HG02759 (cell line): ENCODE results near the gene C1orf210.

Source experiments
- ATAC-seq: cut with Tn5 transposase; IDR thresholded peaks from one replicate; pipeline ENCODE4 v1.9.1; 2021; ENCODE audit warnings: mild to moderate bottlenecking, moderate library complexity; ENCODE audit not compliant: unreplicated experiment

C1orf210 gene

DNA sequence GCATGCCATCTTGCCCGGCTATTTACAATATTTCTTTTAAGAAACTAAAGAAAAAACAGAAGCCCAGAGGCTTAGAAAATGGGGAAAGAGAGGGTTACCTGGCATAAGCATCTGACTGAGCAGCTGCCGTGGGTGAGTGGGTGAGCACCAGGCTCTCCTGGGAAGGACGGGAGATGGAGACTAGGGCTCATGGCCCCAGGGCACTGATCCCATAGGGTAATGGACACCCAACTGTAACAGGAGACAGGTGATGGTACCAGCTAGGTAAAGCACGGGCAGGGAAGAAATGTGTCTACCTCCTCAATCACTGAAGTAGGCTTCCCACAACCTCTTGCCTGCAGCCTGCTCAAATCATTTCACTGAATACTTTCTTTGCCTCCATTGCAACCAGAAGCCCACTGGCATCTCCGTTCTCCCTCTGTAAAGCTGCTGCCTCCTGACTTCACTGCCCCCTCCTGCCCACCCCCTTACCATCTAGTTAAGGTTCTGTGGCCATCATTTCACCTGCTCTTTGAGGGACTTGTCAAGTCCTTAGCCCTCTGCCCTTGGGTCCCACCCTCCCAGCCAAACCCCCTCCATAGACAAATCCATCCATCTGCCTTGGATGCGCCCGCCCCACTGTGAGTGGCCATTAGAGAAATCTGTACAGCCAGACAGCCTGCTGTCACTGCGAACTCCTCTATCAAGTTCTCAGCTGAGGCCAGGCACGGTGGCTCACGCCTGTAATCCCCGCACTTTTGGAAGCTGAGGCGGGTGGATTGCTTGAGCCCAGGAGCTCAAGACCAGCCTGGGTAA lies 9.4 kb downstream of the C1orf210 start:
- no peak for ATAC-seq

DNA sequence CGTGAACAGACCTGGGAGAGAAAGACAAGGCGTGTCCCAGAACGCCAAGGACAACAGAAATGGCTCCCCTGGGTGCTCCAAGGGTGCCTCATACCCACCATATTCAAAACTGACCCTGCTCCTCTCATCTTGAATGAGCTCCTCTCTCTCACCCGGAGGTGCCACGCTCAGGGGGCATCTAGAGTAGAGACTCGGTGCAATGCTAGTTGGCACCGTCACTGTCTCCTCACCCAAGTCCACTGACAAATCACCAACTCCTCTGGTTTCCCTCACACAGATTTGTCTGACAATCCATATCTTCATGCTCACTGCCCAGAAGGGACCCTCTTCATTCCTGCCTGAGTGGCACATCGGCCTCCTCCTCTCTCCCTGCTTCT lies 10.6 kb downstream of the C1orf210 start:
- no peak for ATAC-seq

DNA sequence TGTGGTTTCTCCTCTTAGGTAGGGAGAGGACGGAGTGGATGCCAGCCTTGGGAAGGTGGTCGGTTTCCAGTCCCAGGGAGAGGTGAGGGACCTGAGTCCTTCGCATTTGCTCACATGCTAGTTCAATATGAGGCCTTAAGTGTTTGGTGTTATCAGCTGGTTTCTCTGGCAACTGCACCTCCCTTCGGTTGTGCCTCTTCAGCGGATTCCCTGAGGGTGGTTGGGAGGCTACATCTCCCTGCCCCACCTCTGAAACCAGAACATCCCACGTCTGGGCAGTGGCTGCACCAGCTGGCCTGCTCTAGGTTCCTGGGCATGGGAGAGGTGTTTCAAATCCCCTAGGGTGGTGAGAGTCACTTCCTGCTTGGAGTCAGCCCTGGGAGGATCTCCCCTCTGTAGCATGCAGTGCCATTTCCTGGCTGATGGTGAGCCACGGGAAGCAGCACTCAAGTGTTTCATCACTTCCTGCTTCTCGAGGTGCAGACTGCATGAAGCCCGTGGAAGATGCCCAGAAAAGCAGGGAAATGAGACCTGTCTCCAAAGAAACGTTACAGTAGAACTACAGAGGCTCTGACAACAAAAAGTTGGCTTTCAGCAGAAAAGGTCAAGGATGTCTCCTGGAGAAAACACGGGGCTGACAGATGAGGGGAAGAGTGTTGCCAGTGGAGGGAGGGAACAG lies 11.1 kb downstream of the C1orf210 start:
- no peak for ATAC-seq

GRCh38 chr1:43273708-43274107 lies 11.7 kb downstream of the C1orf210 start:
- ATAC-seq, result no peak

DNA sequence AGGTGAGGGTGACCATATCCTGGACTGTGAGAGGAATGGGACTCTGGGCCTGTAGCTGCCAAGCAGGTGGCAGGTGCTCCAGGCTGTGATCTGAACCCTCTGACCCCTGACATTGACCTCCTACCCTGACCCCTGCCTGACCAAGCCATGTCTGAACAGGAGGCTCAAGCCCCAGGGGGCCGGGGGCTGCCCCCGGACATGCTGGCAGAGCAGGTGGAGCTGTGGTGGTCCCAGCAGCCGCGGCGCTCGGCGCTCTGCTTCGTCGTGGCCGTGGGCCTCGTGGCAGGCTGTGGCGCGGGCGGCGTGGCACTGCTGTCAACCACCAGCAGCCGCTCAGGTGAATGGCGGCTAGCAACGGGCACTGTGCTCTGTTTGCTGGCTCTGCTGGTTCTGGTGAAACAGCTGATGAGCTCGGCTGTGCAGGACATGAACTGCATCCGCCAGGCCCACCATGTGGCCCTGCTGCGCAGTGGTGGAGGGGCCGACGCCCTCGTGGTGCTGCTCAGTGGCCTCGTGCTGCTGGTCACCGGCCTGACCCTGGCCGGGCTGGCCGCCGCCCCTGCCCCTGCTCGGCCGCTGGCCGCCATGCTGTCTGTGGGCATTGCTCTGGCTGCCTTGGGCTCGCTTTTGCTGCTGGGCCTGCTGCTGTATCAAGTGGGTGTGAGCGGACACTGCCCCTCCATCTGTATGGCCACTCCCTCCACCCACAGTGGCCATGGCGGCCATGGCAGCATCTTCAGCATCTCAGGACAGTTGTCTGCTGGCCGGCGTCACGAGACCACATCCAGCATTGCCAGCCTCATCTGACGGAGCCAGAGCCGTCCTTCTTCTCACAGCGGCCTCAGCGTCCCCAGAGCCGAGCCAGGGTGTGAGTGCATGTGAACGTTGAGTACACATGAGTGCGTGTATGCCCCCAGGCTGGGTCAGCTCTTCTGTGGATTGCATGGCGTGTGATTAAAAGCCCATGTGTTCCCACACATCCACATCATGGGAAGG lies 12.5 kb downstream of the C1orf210 start:
- ATAC-seq, result no peak

DNA sequence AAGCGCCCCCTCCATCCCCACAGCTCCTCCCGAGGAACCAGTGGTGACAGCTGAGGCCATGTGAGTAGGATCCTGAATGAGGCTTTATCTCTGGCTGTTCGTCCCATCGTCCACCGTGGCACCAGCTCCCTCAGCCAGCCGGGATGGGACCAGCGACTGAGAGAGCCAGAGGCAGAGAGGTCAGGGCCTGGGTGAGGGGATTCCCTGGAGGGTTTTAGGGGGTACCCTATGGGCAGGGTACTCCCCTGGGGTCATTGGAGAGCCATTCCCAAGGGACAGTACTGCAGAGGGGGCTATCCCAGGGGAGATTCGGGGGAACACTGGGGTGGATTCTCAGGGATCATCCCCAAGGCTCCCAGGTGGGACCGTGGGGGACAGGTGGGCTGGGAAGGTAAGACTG lies 13.2 kb downstream of the C1orf210 start:
- ATAC-seq, result no peak

DNA sequence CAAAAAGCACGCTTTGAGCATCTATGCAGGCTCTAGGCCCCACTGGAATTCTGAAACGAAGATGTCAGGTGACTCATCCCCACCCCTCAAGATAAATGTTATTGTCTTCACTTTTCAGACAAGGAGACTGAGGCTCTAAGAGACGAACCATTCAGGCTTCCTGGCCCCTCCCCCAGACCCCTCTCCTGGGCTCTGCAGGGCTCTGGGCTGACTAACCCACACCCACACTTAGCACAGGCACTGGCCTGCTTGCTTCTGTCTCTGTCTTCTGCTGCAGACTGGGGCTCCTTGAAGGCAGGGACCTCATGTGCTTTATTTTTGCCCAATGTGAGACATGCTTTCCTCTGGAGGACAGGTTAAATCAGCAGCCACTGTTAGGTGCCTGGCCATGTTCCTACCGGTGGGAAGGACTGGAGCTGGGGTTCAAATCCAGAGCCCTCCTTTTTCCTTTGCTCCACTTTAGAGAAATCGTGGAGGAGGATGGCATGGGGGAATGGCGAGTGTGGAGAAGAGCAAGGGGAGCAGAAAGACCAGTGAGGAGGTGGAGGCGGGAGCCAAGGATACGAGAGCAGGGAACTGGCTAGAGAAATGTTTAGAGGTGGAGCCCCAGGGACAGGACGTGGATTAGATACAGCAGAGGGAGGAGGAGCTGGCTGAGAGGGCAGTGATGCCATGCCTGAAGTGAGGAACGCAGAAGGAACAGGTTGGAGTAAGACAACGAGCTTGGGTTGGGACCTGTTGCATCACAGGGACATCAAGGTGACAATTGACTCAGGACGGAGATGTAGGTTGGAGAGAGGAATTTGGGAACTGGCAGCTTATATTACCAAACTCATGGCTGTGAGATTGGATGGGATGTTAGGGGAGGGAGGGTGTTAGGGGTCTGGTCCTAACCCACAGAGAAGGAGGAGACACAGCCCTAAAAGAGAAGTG lies 13.9 kb downstream of the C1orf210 start:
- ATAC-seq, result no peak

- no peak for ATAC-seq
Observed at GRCh38 chr1:43270421-43271095, 14.8 kb downstream of the C1orf210 start.

GRCh38 chr1:43269627-43270375 lies 15.6 kb downstream of the C1orf210 start, which contains the start of gene TMEM125:
Gene TMEM125, plus strand, starts transcription at chr1:43269983. Its CDS starts 2,740 bp downstream, at chr1:43272723.
- no peak for ATAC-seq

DNA sequence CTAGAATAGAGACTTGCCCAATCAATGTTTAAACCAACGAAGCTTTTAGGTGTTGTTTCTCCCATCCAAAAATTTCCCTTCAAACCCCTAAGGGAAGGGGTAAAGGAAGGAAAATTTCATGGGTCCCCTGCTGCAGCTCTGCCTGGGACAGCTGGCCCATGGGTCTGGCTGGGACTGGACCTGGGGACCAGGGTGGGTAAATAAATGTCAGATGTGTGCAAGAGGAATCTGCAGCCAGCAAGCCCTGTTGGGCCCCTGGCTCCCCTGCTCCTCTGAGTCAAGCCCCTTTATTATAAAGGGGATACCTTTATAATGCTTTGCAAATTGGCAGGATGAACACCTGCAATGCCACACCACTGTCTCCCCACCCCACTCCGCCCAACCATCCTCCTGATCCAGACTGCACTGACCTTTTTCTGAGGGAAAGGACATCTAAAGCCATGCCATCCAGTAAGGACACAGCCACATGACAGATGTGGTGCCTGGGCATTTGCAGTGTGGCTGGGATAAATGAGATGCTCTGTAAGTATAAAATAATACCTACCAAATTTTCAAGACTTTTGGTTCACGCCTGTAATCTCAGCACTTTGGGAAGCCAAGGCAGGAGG lies 17.5 kb downstream of the C1orf210 start:
- no peak for ATAC-seq

- ATAC-seq, result no peak
Observed at GRCh38 chr1:43267291-43267805, 18.0 kb downstream of the C1orf210 start.

DNA sequence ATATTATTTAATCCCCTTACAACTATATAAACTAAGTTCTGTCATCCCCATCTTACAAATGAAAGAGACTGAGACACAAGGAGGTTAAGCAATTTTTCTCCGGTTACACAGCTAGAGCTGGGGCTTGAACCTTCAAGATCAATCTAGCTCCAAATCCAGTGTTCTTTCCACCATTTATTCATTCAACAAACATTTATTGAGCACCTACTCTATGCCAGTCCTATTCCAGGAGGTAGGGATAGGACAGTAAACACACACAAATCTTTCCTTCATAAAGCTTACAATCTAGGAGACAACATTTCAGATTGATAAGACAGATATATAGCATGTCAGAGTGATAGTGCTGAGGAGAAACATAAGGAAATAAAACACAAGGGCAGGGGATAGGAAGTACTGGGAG lies 18.5 kb downstream of the C1orf210 start:
- no peak for ATAC-seq

DNA sequence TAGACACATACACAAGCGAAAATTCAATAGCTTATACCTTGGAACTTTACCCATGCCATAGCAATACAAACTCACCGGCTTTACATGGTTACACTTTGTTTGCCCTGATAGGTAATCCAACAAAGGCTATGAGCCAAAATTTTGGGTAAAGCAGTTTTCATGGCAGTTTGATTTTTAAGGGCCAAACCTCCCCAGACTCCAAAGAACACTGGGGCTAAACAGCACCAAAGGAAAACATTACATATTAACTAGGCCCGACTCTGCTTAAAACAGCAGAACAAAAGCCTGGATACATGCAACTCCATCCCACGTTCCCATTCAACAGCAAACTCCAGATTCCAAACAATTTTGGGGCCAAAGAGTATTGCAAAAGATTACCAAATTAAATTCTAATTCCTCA lies 19.9 kb downstream of the C1orf210 start:
- ATAC-seq, result no peak

DNA sequence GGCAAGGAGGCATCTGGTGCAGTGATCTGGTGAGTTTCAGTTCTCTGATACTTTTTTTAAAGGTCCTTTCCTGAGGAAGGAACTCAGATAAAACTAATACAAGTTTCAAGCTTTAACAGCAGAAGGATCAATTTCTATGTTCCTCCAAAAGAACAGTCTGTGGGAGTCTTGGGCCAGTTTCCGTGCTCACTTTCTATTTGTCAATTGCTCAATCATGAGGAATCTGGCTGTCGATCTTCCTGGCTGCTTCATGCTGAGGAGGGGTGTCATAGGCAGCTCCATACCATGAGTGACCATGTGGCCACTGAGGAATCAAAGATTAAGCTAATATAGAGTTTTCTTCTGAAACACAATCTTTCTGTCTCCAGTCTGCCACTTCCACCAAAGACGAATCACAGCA lies 27.0 kb downstream of the C1orf210 start:
- no peak for ATAC-seq

GRCh38 chr1:43256675-43257570 lies 28.5 kb downstream of the C1orf210 start:
- ATAC-seq, result no peak

- ATAC-seq, result no peak
Observed at GRCh38 chr1:43255438-43256210, 29.8 kb downstream of the C1orf210 start.
